Thyroid gland (tissue), 4 donors: ENCODE data around the gene C7. TPM values are rescaled to one million over a fixed set of nuclear protein-coding genes. Genes with fewer than 3 reads are reported as not detected.
"Not testable (repeated sequence)": the region's sequence is repeated elsewhere in the genome, so short reads cannot be mapped to it uniquely, and the experiment has no call there.

Source experiments
- DNase-seq, 2 donors: peaks; one replicate each; pipeline ENCODE4 v3.0.0-alpha.2; 2019
- H3K27ac ChIP-seq, 3 donors: fragments of 200-600 bp; sonication (generic); 1 replicate in 2 of 3; 2 replicates in 1 of 3; pipeline ENCODE4 v1.5.1; 2016 to 2019; ENCODE audit warnings: mild to moderate bottlenecking in 1 of 3, moderate library complexity in 1 of 3
- H3K27me3 ChIP-seq: fragments of 200-600 bp; sonication (generic); one replicate; pipeline ENCODE4 v1.5.1; 2019
- H3K36me3 ChIP-seq, 2 donors: fragments of 200-600 bp; sonication (generic); one replicate each; pipeline ENCODE4 v1.5.1; 2016 to 2019
- H3K4me1 ChIP-seq, 2 donors: fragments of 200-600 bp; sonication (generic); one replicate each; pipeline ENCODE4 v1.5.1; 2017 to 2019
- H3K4me3 ChIP-seq, 3 donors: fragments of 200-600 bp; sonication (generic); replicated peaks in 1 of 3; 1 replicate in 2 of 3; 2 replicates in 1 of 3; pipeline ENCODE4 v1.5.1; 2016; ENCODE audit warnings: mild to moderate bottlenecking in 1 of 3
- H3K9me3 ChIP-seq: fragments of 200-600 bp; sonication (generic); one replicate; pipeline ENCODE4 v1.5.1; 2017
- CTCF ChIP-seq, 6 experiments: fragments of 200-600 bp in 3 of 6; fragments of 450-650 bp in 3 of 6; sonication (generic) in 3 of 6; IDR thresholded peaks; one replicate each; pipeline ENCODE4 v1.5.1; 2016 to 2019; ENCODE audit warnings: antibody characterized with exemption in 6 of 6, mild to moderate bottlenecking in 2 of 6, inconsistent platforms in 1 of 6, moderate library complexity in 1 of 6
- POLR2A ChIP-seq, 2 donors: fragments of 450-650 bp; IDR thresholded peaks; one replicate each; pipeline ENCODE4 v1.6.1; 2017; ENCODE audit warnings: antibody characterized with exemption in 2 of 2, mild to moderate bottlenecking in 2 of 2, moderate library complexity in 1 of 2
- WGBS, 2 donors: methylation state at CpG; one replicate each; pipeline ENCODE4 v1.1.5; 2017; 5-methylcytosine and 5-hydroxymethylcytosine counted together
- intact Hi-C: fragments of 100-400 bp; cut with DNase I; formaldehyde crosslinking; loops from one replicate; pipeline ENCODE4 v1.15.1; 2023
- small RNA-seq: library from RNA; depleted of rRNA; stranded (forward); fragments of <200 nt; gene quantifications from one replicate; pipeline ENCODE3, GENCODE V24; 2016
- total RNA-seq, 4 donors: library from RNA; depleted of rRNA; stranded (reverse); fragments of >200 nt; gene quantifications; one replicate each; pipeline ENCODE4 v1.2.3, GENCODE V29; 2016

The C7 gene
- total RNA-seq, 4 donors from 2014 or later = 108 to 257 (median 203) TPM

DNA sequence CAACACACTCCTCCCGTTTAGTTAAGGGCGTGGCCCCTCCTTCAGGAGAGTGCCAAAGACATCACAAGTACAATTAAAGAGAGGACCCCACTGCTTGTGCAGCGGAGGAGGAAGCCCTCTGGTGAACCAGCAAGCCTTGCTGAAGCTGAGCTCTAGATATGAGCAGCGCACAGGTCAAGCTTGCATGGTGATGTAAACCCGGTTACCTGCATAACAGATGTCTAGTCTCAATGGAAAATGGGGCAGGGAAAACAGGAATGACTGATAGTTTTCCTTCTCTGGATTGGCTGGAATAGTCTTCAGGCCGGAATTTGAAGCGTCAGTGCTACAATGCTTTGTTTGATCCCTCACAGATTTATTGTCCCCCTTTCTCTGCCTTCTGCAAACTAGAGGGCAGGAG, 95.6 kb downstream of the C7 start:
- DNase-seq = no peak
- H3K9me3 ChIP-seq = no peaks in the 10 kb centered on the region
- no peak for TF ChIP-seq POLR2A (IDR thresholded peaks at IDR 0.05)
- TF ChIP-seq CTCF (IDR thresholded peaks at IDR 0.05) = no peak
- H3K36me3 ChIP-seq = no peaks in the 10 kb centered on the region
- no peaks in the 10 kb centered on the region for H3K4me1 ChIP-seq
- H3K27me3 ChIP-seq = no peaks in the 10 kb centered on the region
- 81 to 92% methylated on average over 7 of the region's 7 CpGs for WGBS, 2 donors
- H3K4me3 ChIP-seq = no peak overlapping the region
- intact Hi-C loops = no loop called here
- no peak overlapping the region for H3K27ac ChIP-seq

GRCh38 chr5:41009232-41009631, 99.9 kb downstream of the C7 start:
- Histone ChIP-seq H3K4me1 (no peaks in the 10 kb centered on the region), H3K27me3 (no peaks in the 10 kb centered on the region), H3K4me3 (no peak overlapping the region), H3K36me3 (no peaks in the 10 kb centered on the region), H3K27ac (no peak overlapping the region), H3K9me3 (no peaks in the 10 kb centered on the region)
- 76 to 83% methylated on average over 4 of the region's 4 CpGs for WGBS, 2 donors
- intact Hi-C loops = no loop called here
- DNase-seq = no peak
- TF ChIP-seq CTCF (IDR thresholded peaks at IDR 0.05) = no peak
- no peak for TF ChIP-seq POLR2A (IDR thresholded peaks at IDR 0.05)

- Histone ChIP-seq H3K27ac (no peak overlapping the region), H3K27me3 (no peaks in the 10 kb centered on the region), H3K36me3 (no peaks in the 10 kb centered on the region), H3K4me1 (no peaks in the 10 kb centered on the region), H3K9me3 (no peaks in the 10 kb centered on the region), H3K4me3 (no peak overlapping the region)
- no peak for DNase-seq
- intact Hi-C loops = no loop called here
- WGBS, 2 donors = 94 to 96% methylated on average over 6 of the region's 6 CpGs
- TF ChIP-seq POLR2A (IDR thresholded peaks at IDR 0.05) (no peak), CTCF (IDR thresholded peaks at IDR 0.05) (no peak)
These were observed 101.3 kb downstream of the C7 start for GRCh38 chr5:41010572-41010971.

DNA sequence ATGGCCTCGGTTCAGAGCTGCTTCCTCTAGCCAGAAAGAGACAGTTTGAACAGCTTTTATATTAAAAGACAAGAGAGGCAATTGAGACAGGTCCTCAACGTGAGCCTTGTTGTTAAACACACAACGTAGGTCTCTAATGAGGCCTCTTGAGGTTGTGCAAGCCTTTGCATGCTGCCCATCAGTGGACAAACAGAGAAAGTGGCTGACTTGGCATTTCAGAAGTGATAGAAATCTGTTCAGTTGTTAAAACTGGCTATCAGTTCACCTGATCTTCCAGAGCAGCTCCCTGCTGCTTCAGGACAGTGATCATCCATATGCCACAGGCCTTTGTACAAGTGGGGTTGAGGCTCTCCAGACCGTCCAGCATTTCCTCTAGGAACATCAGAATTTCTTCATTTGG, 103.0 kb downstream of the C7 start:
- WGBS, 2 donors = 31 to 51% methylated on average over 4 of the region's 4 CpGs
- intact Hi-C loops = no loop called here
- no peak for DNase-seq
- Histone ChIP-seq H3K27ac (no peak overlapping the region), H3K4me1 (no peaks in the 10 kb centered on the region), H3K9me3 (no peaks in the 10 kb centered on the region), H3K36me3 (no peaks in the 10 kb centered on the region), H3K27me3 (no peaks in the 10 kb centered on the region), H3K4me3 (no peak overlapping the region)
- TF ChIP-seq POLR2A (IDR thresholded peaks at IDR 0.05) (no peak), CTCF (IDR thresholded peaks at IDR 0.05) (no peak)

DNA sequence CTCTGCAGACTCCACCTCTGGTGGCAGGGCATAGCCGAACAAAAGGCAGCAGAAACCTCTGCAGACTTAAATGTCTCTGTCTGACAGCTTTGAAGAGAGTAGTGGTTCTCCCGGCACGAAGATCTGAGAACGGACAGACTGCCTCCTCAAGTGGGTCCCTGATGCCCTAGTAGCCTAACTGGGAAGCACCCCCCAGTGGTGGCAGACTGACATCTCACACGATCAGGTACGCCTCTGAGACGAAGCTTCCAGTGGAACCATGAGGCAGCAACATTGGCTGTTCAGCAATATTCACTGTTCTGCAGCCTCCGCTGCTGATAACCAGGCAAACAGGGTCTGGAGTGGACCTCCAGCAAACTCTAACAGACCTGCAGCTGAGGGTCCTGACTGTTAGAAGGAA, 113.3 kb downstream of the C7 start:
- H3K36me3 ChIP-seq, H3K27ac ChIP-seq, DNase-seq, H3K4me3 ChIP-seq, H3K4me1 ChIP-seq, intact Hi-C loops, H3K9me3 ChIP-seq, H3K27me3 ChIP-seq: not testable (repeated sequence)
- 98% methylated on average over 8 of the region's 8 CpGs for WGBS, 2 donors

Small RNA genes within 50 kb of the gene (small RNA-seq; reads per million reads assigned to genes)
- gene AC114967.1 = not detected
- not detected for gene RNU7-161P

Other genes with a start within 250 kb of the C7 start
- gene PTGER4, start 229.6 kb upstream of the C7 start, total RNA-seq = 10 to 100 TPM; 10.9 to 14.3 (median 12.0) TPM
- gene TTC33, start 153.5 kb upstream of the C7 start, total RNA-seq = 10 to 100 TPM; 18.7 to 35.2 (median 24.9) TPM
- 100 to 1,000 TPM in 3 of 4 donors, 10 to 100 TPM in 1; 83.1 to 134 (median 116) TPM for gene PRKAA1, start 111.1 kb upstream of the C7 start, total RNA-seq
- gene RPL37, start 74.3 kb upstream of the C7 start, total RNA-seq = 100 to 1,000 TPM in 2 of 4 donors, 10 to 100 TPM in 2; 54.4 to 499 (median 123) TPM
- gene CARD6, start 68.1 kb upstream of the C7 start, total RNA-seq = 10 to 100 TPM; 15.9 to 32.1 (median 21.0) TPM
- under 1 TPM in 1 of 4 donors, not detected in 3; 0.27 TPM for gene MROH2B, start 161.8 kb downstream of the C7 start, total RNA-seq